ENCODE measurements around the gene RHOB. TPM values are rescaled to one million over a fixed set of nuclear protein-coding genes. Genes with fewer than 3 reads are reported as not detected.
A peak's percentile ranks its signal among the peaks of the same experiment; 100 is the strongest.

The RHOB gene
- total and polyA plus RNA-seq, 2 of the 13 experiments (the other 11 are each of a cell fraction or from before 2014, with no cell fraction given) = 192 to 268 TPM

DNA sequence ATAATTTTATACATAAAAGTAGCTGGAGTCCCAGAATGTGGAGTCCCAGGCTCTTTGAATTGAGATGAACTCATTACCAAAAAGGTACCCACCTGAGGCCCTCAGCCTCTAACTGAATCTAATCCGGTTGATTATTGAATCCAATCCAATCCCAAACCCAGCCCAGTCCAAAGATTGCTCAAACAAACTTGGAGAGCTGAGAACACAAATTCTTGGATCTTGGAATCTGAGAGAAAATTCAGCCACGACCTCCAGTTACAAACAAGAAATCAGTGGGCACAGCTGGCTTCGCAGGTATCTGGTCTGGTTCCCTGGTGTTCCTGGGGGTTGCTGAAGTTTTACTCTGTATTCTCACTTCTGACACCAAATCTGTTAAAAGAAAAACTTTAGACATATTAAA is 28.4 kb upstream of the RHOB start:
- in situ Hi-C loops (cut with HindIII; ENCODE audit: extremely low pct_ligation_motif_present, low pct_unique_long_range_greater_than_20kb) (no loop called here), intact Hi-C loops (cut with micrococcal nuclease; ENCODE audit: unreplicated experiment) (loop anchor here (2.0 kb wide), 1 partner anchor 20 kb away; no protein-coding TSS in a partner anchor)
- no peak for FAIRE-seq
- POLR2A ChIA-PET = interaction anchor here (0.7 to 14.2 kb wide), 19 partner anchors 13 to 232 kb away, joined by 3 to 190 read pairs (median 5); partner anchors contain the start of genes HS1BP3 and RHOB
- Histone ChIP-seq H3K79me2 (ENCODE audit: insufficient read depth, low read length) (no peaks in the 10 kb centered on the region), H3K27me3 (ENCODE audit: control insufficient read depth in 1 of 2, insufficient read depth in 2 of 2, low read length in 2 of 2) (peaks cover 1 to 7% of the 10 kb centered on the region in 2 experiments), H3K4me2 (ENCODE audit: low read depth, low read length) (peak overlapping the region; percentile 86), H3K27ac (ENCODE audit: extremely low read length, insufficient read depth, low read length) (peak overlapping the region; percentile 61), H3K9me3 (ENCODE audit: low read length) (no peaks in the 10 kb centered on the region), H3K36me3 (replicated peaks in 1 of 2; ENCODE audit: control insufficient read depth in 1 of 2, insufficient read depth in 2 of 2, low read length in 2 of 2) (no peaks in the 10 kb centered on the region), H3K4me1 (ENCODE audit: insufficient read depth, low read length) (peaks cover 90% of the 10 kb centered on the region), H3K9ac (ENCODE audit: insufficient read depth, low read depth, low read length) (peak overlapping the region; percentile 46; the same call in 1 of the 2 replicates), H2AFZ (ENCODE audit: low read length) (no peak overlapping the region), H4K20me1 (ENCODE audit: insufficient read depth, low read length) (no peaks in the 10 kb centered on the region), H3K4me3 (replicated peaks in 1 of 3; ENCODE audit: insufficient read depth in 1 of 3, low read depth in 2 of 3, low read length in 3 of 3) (peak overlapping the region in 2 of 3 experiments; percentile 17 to 42; a peak in 1 of 6 replicates)
- CTCF ChIA-PET (ENCODE audit: low intra/inter-chr PET ratio, low total read pairs) = no interaction called here
- WGBS (ENCODE audit: low lambda C conversion rate) = 3% methylated on average over 3 of the region's 3 CpGs
- no peak for ATAC-seq
- BruUV-seq (replicated peaks) = no TSS peak
- no peak for DNase-seq (ENCODE audit: low spot score)
- TF ChIP-seq ZBTB44 (CRISPR knock-in tag; IDR thresholded peaks at IDR 0.05) (no peak), ZNF546 (CRISPR knock-in tag; conservative IDR thresholded peaks at IDR 0.05) (0 out of 2 replicates have a peak, but pooled peaks have one; percentile 5), ADNP (CRISPR knock-in tag; IDR thresholded peaks at IDR 0.05) (no peak), THAP8 (CRISPR knock-in tag; IDR thresholded peaks at IDR 0.05; ENCODE audit: borderline replicate concordance) (no peak), ZNF660 (CRISPR knock-in tag; IDR thresholded peaks at IDR 0.05; ENCODE audit: borderline replicate concordance, low read depth) (no peak), MLLT10 (CRISPR knock-in tag; IDR thresholded peaks at IDR 0.05) (no peak), ZNF652 (CRISPR knock-in tag; IDR thresholded peaks at IDR 0.05; ENCODE audit: borderline replicate concordance, low read depth) (no peak), SUZ12 (IDR thresholded peaks at IDR 0.05; ENCODE audit: low read depth, low read length) (no peak), ZFYVE20 (CRISPR knock-in tag; IDR thresholded peaks at IDR 0.05; ENCODE audit: borderline replicate concordance, low read depth) (no peak), RFX3 (CRISPR knock-in tag; IDR thresholded peaks at IDR 0.05) (no peak), RBAK (CRISPR knock-in tag; IDR thresholded peaks at IDR 0.05) (no peak), FOXA3 (CRISPR knock-in tag; IDR thresholded peaks at IDR 0.05) (no peak)
- TF ChIP-seq, protein P1, sequence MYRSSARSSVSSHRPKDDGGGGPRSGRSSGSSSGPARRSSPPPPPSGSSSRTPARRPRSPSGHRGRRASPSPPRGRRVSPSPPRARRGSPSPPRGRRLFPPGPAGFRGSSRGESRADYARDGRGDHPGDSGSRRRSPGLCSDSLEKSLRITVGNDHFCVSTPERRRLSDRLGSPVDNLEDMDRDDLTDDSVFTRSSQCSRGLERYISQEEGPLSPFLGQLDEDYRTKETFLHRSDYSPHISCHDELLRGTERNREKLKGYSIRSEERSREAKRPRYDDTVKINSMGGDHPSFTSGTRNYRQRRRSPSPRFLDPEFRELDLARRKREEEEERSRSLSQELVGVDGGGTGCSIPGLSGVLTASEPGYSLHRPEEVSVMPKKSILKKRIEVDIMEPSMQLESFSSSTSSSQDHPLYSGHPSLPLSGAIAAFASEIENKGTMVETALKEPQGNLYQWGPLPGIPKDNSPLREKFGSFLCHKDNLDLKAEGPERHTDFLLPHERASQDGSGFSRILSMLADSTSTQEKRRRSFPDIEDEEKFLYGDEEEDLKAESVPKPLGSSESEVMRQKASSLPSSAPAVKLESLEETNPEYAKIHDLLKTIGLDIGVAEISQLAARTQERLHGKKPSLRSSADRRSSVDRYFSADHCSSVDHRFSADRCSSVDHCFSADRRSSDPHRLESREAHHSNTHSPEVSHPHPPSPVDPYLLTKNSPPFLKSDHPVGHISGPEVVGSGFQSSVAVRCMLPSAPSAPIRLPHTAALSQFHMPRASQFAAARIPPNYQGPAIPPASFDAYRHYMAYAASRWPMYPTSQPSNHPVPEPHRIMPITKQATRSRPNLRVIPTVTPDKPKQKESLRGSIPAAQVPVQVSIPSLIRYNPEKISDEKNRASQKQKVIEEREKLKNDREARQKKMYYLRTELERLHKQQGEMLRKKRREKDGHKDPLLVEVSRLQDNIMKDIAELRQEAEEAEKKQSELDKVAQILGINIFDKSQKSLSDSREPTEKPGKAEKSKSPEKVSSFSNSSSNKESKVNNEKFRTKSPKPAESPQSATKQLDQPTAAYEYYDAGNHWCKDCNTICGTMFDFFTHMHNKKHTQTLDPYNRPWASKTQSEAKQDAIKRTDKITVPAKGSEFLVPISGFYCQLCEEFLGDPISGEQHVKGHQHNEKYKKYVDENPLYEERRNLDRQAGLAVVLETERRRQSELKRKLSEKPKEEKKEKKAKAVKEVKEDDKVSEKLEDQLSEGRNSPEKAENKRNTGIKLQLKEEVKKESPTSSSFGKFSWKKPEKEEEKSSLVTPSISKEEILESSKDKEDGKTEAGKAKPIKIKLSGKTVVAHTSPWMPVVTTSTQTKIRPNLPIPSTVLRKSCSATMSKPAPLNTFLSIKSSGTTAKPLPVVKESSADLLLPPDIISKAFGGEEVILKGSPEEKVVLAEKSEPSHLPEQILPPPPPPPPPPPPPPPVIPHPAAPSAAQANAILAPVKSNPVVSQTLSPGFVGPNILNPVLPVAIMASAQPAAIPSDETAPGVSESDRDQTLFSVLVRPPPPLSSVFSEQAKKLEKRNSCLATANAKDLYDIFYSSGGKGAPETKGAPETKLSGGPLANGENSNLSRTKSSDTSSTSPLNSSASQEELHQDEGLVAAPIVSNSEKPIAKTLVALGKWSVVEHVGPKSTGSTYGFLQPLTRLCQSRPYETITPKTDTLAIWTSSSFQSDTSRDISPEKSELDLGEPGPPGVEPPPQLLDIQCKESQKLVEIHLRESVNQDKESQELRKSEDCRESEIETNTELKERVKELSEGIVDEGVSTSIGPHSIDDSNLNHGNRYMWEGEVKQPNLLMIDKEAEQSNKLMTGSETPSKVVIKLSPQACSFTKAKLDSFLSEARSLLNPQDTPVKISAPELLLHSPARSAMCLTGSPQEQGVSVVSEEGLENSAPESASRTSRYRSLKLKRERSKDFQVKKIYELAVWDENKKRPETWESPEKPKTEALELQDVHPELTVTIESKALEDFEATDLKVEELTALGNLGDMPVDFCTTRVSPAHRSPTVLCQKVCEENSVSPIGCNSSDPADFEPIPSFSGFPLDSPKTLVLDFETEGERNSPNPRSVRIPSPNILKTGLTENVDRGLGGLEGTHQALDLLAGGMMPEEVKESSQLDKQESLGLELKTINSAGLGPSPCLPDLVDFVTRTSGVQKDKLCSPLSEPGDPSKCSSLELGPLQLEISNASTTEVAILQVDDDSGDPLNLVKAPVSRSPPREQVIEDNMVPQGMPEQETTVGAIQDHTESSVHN (CRISPR knock-in tag; IDR thresholded peaks at IDR 0.05) = no peak
